Naive thymus-derived CD4-positive, alpha-beta T cell (primary cell): Measurements from ENCODE around the gene CRYBA4. TPM values are rescaled to one million over a fixed set of nuclear protein-coding genes. Genes with fewer than 3 reads are reported as not detected.

Source experiments
- ATAC-seq: fragments of 150-1000 bp; cut with Tn5 transposase; 2 replicates; pipeline ENCODE4 v1.10.0; 2021; ENCODE audit warnings: mild to moderate bottlenecking, moderate library complexity
- CTCF ChIA-PET: fragments of 350-600 bp; sonication (Branson Sonifier 250); formaldehyde crosslinking; loops from one replicate; lab custom pipeline; 2021; ENCODE audit warnings: antibody characterized with exemption; lab: Charles Lee
- POLR2A ChIA-PET: fragments of 350-600 bp; sonication (Branson Sonifier 250); formaldehyde crosslinking; loops from one replicate; lab custom pipeline; 2021; ENCODE audit warnings: antibody characterized with exemption, inconsistent platforms; lab: Charles Lee
- DNase-seq, 9 donors: peaks; one replicate each; pipeline versions ENCODE4 v3.0.0 to v3.0.0-alpha.2; 2020 to 2022; ENCODE audit warnings: mixed read lengths in 1 of 9
- H3K27ac ChIP-seq: one replicate; pipeline ENCODE4 v1.7.0; 2013; ENCODE audit warnings: mild to moderate bottlenecking, low read depth, low read length, moderate library complexity
- H3K27me3 ChIP-seq, 2 donors: one replicate each; pipeline ENCODE4 v1.7.0; 2013; ENCODE audit warnings: low read length in 2 of 2, mild to moderate bottlenecking in 2 of 2, moderate library complexity in 2 of 2; ENCODE audit not compliant: control insufficient read depth in 2 of 2, insufficient read depth in 2 of 2
- H3K36me3 ChIP-seq, 3 experiments: 1 replicate in 2 of 3; 2 replicates in 1 of 3; pipeline ENCODE4 v1.7.0; 2013; ENCODE audit warnings: low read length in 3 of 3, mild to moderate bottlenecking in 3 of 3, moderate library complexity in 1 of 3; ENCODE audit not compliant: insufficient read depth in 3 of 3, control insufficient read depth in 2 of 3
- H3K4me1 ChIP-seq, 2 donors: one replicate each; pipeline ENCODE4 v1.7.0; 2013; ENCODE audit warnings: low read length in 2 of 2, mild to moderate bottlenecking in 2 of 2, moderate library complexity in 1 of 2; ENCODE audit not compliant: control insufficient read depth in 2 of 2, insufficient read depth in 2 of 2
- H3K4me3 ChIP-seq: 2 replicates; pipeline ENCODE4 v1.7.0; 2013; ENCODE audit warnings: mild to moderate bottlenecking, low read length
- H3K9me3 ChIP-seq, 3 experiments: 1 replicate in 2 of 3; 2 replicates in 1 of 3; pipeline ENCODE4 v1.7.0; 2013; ENCODE audit warnings: low read length in 3 of 3; ENCODE audit not compliant: control insufficient read depth in 2 of 3
- H3K27ac Mint-ChIP-seq, 9 donors: one replicate each; pipeline ENCODE4 v1.8.0; 2020 to 2022; ENCODE audit warnings: mixed read lengths in 9 of 9, mild to moderate bottlenecking in 8 of 9, moderate library complexity in 5 of 9, inconsistent platforms in 2 of 9
- H3K27me3 Mint-ChIP-seq, 5 donors: one replicate each; pipeline ENCODE4 v1.8.0; 2021 to 2022; ENCODE audit warnings: mixed read lengths in 5 of 5, mild to moderate bottlenecking in 1 of 5
- H3K36me3 Mint-ChIP-seq, 5 donors: one replicate each; pipeline ENCODE4 v1.8.0; 2020 to 2022; ENCODE audit warnings: mixed read lengths in 5 of 5, mild to moderate bottlenecking in 3 of 5, inconsistent platforms in 1 of 5
- H3K4me1 Mint-ChIP-seq, 7 donors: one replicate each; pipeline ENCODE4 v1.8.0; 2020 to 2022; ENCODE audit warnings: mixed read lengths in 7 of 7, mild to moderate bottlenecking in 3 of 7, inconsistent platforms in 1 of 7
- H3K4me3 Mint-ChIP-seq, 10 donors: one replicate each; pipeline ENCODE4 v1.8.0; 2020 to 2022; ENCODE audit warnings: mild to moderate bottlenecking in 10 of 10, mixed read lengths in 10 of 10, moderate library complexity in 6 of 10, inconsistent platforms in 2 of 10
- H3K9me3 Mint-ChIP-seq, 11 donors: one replicate each; pipeline ENCODE4 v1.8.0; 2020 to 2022; ENCODE audit warnings: mixed read lengths in 11 of 11, mild to moderate bottlenecking in 4 of 11, inconsistent platforms in 1 of 11, moderate library complexity in 1 of 11
- intact Hi-C, 2 donors: fragments of 100-400 bp; cut with micrococcal nuclease; formaldehyde crosslinking; loops; one replicate each; pipeline ENCODE4 v1.15.1; 2023
- polyA plus RNA-seq, 2 donors: library from polyadenylated mRNA; unstranded; fragments of 300-500 nt; fragmentation: Illumina TruSeq; gene quantifications; one replicate each; pipeline ENCODE4 v1.2.3, GENCODE V29; 2021
- total RNA-seq, 6 experiments: library from RNA in 5 of 6; stranded (reverse) in 5 of 6; gene quantifications; 1 replicate in 5 of 6; 2 replicates in 1 of 6; pipeline ENCODE4 v1.2.3 and lab custom pipeline; 2021 to 2026

The CRYBA4 gene
- total and polyA plus RNA-seq, 7 experiments from 2014 or later, result not detected

- ChIA-PET POLR2A (interaction anchor here (0.6 to 6.0 kb wide), 9 partner anchors 11 to 1247 kb away, joined by 3 to 54 read pairs (median 5); partner anchors contain the start of genes HPS4, MIAT, PITPNB and SRRD), CTCF (interaction anchor here (1.0 kb wide), 2 partner anchors 20 to 189 kb away, joined by 3 to 4 read pairs; partner anchors contain the start of genes HPS4 and SRRD)
- Histone ChIP-seq H3K36me3 (peaks cover 0 to 3% (median 0%) of the 10 kb centered on the region in 3 experiments), H3K27me3 (no peaks in the 10 kb centered on the region), H3K4me1 (peaks cover 59 to 64% of the 10 kb centered on the region in 2 donors), H3K9me3 (no peaks in the 10 kb centered on the region), H3K27ac (peak overlapping the region; percentile 93), H3K4me3 (peak overlapping the region; percentile 63)
- intact Hi-C loops, result loop anchor here (1.0 to 10.0 kb wide), 15 partner anchors 15 to 1773 kb away; partner anchors contain the start of genes HPS4 (in 2 of the 2), MIAT (in 2 of the 2), SRRD (in 2 of the 2) and TFIP11 (in 2 of the 2)
- peaks cover 0 to 4% (median 0%) of the 10 kb centered on the region in 11 donors for H3K9me3 Mint-ChIP-seq
- peaks cover 0 to 46% (median 11%) of the 10 kb centered on the region in 5 donors for H3K36me3 Mint-ChIP-seq
- peaks cover 58 to 83% (median 78%) of the 10 kb centered on the region in 7 donors for H3K4me1 Mint-ChIP-seq
- peaks cover 0 to 5% (median 0%) of the 10 kb centered on the region in 5 donors for H3K27me3 Mint-ChIP-seq
- peak in 2 of 9 donors; percentile 26 to 39 for DNase-seq
- peak overlapping the region; percentile 95 to 100 (median 99) for H3K27ac Mint-ChIP-seq
- ATAC-seq, result peak; percentile 35
- H3K4me3 Mint-ChIP-seq, result peak overlapping the region; percentile 88 to 98 (median 97)
These were observed 50.3 kb downstream of the CRYBA4 start for GRCh38 chr22:26672060-26672471.

DNA sequence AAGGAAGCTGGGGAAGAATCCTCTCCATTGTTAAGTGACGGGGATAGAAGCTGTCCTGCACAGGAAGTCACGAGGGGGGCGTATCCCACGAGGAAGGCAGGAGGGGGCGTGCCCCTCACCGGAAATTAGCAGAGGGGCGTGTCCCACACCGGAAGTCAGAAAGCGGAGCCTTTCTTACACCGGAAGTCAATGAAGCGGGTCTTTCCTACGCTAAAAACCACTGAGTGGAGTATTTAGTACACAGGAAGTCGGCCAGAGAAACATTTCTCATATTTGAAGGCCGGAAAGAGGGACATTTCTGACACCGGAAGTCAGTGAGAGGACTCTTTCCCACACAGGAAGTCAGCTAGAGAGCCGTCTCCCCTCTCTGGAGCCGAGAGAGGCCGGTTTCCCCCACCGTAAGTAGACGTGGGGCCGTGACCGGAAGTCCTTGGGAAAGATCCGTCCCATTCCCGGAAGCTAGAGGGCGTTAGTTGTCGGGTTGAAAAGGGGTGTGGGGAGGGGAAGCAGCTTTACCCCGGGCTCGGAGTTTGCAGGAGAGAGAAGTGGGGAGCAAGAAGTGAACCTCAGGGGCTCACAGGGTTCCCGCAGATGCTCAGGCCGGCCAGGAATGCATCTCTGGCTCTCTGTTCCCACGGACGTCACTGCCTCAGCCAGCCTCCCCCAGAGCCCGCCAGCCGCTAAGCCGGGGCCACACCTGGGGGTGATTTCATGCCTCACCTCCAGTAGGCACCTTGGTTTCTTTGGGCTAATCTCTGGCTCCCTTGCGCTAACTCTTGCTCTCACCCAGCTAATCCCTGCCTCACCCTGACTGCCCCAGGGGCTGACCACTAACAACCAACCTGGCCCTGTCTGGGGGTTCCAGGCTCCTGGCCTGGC is 51.1 kb downstream of the CRYBA4 start:
- peaks cover 0 to 3% (median 0%) of the 10 kb centered on the region in 3 experiments for H3K36me3 ChIP-seq
- peaks cover 0 to 5% (median 0%) of the 10 kb centered on the region in 5 donors for H3K27me3 Mint-ChIP-seq
- H3K4me1 ChIP-seq, result peaks cover 64 to 71% of the 10 kb centered on the region in 2 donors
- peak overlapping the region; percentile 93 for H3K27ac ChIP-seq
- CTCF ChIA-PET, result interaction anchor here (1.0 to 2.7 kb wide), 4 partner anchors 8 to 194 kb away, joined by 3 to 9 read pairs (median 4); partner anchors contain the start of genes HPS4 and SRRD
- peak overlapping the region; percentile 90 for H3K4me3 ChIP-seq
- POLR2A ChIA-PET, result interaction anchor here (0.7 to 6.0 kb wide), 12 partner anchors 8 to 1246 kb away, joined by 3 to 54 read pairs (median 5); partner anchors contain the start of genes HPS4, MIAT, PITPNB and SRRD
- no peaks in the 10 kb centered on the region for H3K9me3 ChIP-seq
- intact Hi-C loops, result loop anchor here (1.0 to 10.0 kb wide), 15 partner anchors 16 to 1772 kb away; partner anchors contain the start of genes HPS4 (in 2 of the 2), MIAT (in 2 of the 2), SRRD (in 2 of the 2) and TFIP11 (in 2 of the 2)
- peaks cover 63 to 90% (median 83%) of the 10 kb centered on the region in 7 donors for H3K4me1 Mint-ChIP-seq
- H3K27ac Mint-ChIP-seq, result peak overlapping the region; percentile 95 to 100 (median 99)
- H3K36me3 Mint-ChIP-seq, result peaks cover 0 to 44% (median 13%) of the 10 kb centered on the region in 5 donors
- H3K9me3 Mint-ChIP-seq, result peaks cover 0 to 4% (median 0%) of the 10 kb centered on the region in 11 donors
- ATAC-seq (peak; percentile 86), DNase-seq (peak; percentile 74 to 95 (median 92))
- H3K27me3 ChIP-seq, result no peaks in the 10 kb centered on the region
- H3K4me3 Mint-ChIP-seq, result peak overlapping the region; percentile 88 to 98 (median 97)

- Histone ChIP-seq H3K4me3 (peak overlapping the region; percentile 90), H3K27ac (peak overlapping the region; percentile 93), H3K4me1 (peaks cover 71 to 78% of the 10 kb centered on the region in 2 donors), H3K9me3 (no peaks in the 10 kb centered on the region), H3K36me3 (peaks cover 0 to 3% (median 0%) of the 10 kb centered on the region in 3 experiments), H3K27me3 (no peaks in the 10 kb centered on the region)
- Mint-ChIP-seq H3K27me3 (peaks cover 0 to 5% (median 0%) of the 10 kb centered on the region in 5 donors), H3K9me3 (peaks cover 0 to 4% (median 0%) of the 10 kb centered on the region in 11 donors), H3K4me3 (peak overlapping the region; percentile 88 to 98 (median 97)), H3K36me3 (peaks cover 0 to 40% (median 13%) of the 10 kb centered on the region in 5 donors), H3K27ac (peak overlapping the region; percentile 95 to 100 (median 99)), H3K4me1 (peaks cover 63 to 95% (median 89%) of the 10 kb centered on the region in 7 donors)
- intact Hi-C loops, result loop anchor here (2.0 to 10.0 kb wide), 6 partner anchors 25 to 1771 kb away; no protein-coding TSS in a partner anchor
- DNase-seq, result peak in 1 of 9 donors; percentile 11
- ChIA-PET POLR2A (interaction anchor here (0.7 to 6.0 kb wide), 7 partner anchors 8 to 190 kb away, joined by 3 to 54 read pairs (median 6); partner anchors contain the start of genes HPS4, SRRD and TFIP11), CTCF (interaction anchor here (1.3 to 2.7 kb wide), 2 partner anchors 9 to 195 kb away, joined by 5 to 9 read pairs; no protein-coding TSS in a partner anchor)
- ATAC-seq, result no peak
These were observed 51.7 kb downstream of the CRYBA4 start for GRCh38 chr22:26673486-26673885.

DNA sequence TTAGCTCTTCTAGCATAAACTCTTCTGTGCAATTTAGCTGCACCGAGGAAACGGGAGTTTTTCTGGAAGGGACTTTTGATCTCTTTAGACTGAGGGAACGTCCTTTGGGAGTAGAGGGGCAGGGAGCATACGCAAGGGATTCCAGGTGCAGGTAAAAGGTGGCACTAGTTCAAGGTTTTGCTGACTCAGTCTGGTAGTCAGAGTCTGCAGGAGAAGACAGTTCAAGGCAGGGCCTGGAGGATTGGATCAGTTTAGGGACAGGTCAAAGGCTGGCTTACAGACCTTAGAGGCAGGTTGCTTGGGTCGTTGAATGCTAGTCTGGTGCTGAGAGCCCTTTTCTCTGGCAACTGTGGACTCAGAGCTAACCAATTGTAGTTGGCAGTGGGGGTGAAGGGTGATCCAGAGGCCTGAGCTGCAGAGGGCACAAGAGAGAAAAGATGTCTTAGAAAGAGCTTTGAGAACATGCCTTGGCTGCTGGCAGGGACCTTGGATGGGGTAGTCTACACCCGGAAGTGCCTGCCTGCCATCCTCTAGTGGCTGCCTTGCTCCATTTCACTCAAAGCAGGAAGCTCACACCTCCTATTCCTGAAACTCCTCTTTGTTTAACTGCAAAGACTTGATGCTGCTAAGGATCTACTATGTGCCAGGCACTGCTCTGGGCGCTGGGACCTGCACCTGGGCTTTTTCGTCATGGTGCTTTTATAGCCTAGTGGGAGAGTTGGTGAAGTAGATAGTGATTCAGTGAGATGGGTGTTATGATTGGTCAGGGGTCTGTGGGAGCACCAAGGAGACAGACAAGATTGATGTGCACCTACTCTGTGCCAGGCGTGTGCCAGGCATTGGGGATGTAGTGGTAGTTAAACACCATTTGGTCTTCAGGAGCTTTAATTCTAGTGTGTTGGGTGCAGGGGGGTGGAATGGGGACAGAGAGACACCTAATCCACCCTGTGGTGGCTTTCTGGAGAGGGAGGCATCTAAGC is 52.7 kb downstream of the CRYBA4 start:
- peaks cover 0 to 3% (median 0%) of the 10 kb centered on the region in 3 experiments for H3K36me3 ChIP-seq
- Mint-ChIP-seq H3K9me3 (peaks cover 0 to 4% (median 0%) of the 10 kb centered on the region in 11 donors), H3K4me3 (peak overlapping the region; percentile 88 to 98 (median 97)), H3K27me3 (peaks cover 0 to 5% (median 0%) of the 10 kb centered on the region in 5 donors), H3K27ac (peak overlapping the region; percentile 95 to 100 (median 99)), H3K4me1 (peaks cover 69 to 93% (median 91%) of the 10 kb centered on the region in 7 donors), H3K36me3 (peaks cover 0 to 38% (median 13%) of the 10 kb centered on the region in 5 donors)
- ATAC-seq (no peak), DNase-seq (no peak)
- peak overlapping the region; percentile 90 for H3K4me3 ChIP-seq
- CTCF ChIA-PET, result interaction anchor here (2.7 kb wide), 1 partner anchor 10 kb away, joined by 9 read pairs; no protein-coding TSS in a partner anchor
- H3K27ac ChIP-seq, result peak overlapping the region; percentile 93
- H3K27me3 ChIP-seq, result no peaks in the 10 kb centered on the region
- peaks cover 73 to 75% of the 10 kb centered on the region in 2 donors for H3K4me1 ChIP-seq
- POLR2A ChIA-PET, result interaction anchor here (0.7 to 6.0 kb wide), 4 partner anchors 9 to 191 kb away, joined by 3 to 54 read pairs (median 7); partner anchors contain the start of genes HPS4 and SRRD
- intact Hi-C loops, result loop anchor here (5.0 to 10.0 kb wide), 3 partner anchors 312 to 1770 kb away; no protein-coding TSS in a partner anchor
- H3K9me3 ChIP-seq, result no peaks in the 10 kb centered on the region

GRCh38 chr22:26675687-26676268 is 54.0 kb downstream of the CRYBA4 start:
- peaks cover 0 to 4% (median 0%) of the 10 kb centered on the region in 11 donors for H3K9me3 Mint-ChIP-seq

More at GRCh38 chr22:26675687-26676268, 54.0 kb downstream of the CRYBA4 start:
- peaks cover 0 to 5% (median 0%) of the 10 kb centered on the region in 5 donors for H3K27me3 Mint-ChIP-seq
- Histone ChIP-seq H3K4me3 (no peak overlapping the region), H3K27me3 (no peaks in the 10 kb centered on the region), H3K4me1 (peaks cover 62 to 65% of the 10 kb centered on the region in 2 donors), H3K27ac (peak overlapping the region; percentile 93), H3K36me3 (peaks cover 0 to 14% (median 4%) of the 10 kb centered on the region in 3 experiments), H3K9me3 (no peaks in the 10 kb centered on the region)
- peak overlapping the region; percentile 95 to 100 (median 99) for H3K27ac Mint-ChIP-seq
- intact Hi-C loops, result loop anchor here in 1 of 2 donors (10.0 kb wide), 2 partner anchors 1271 to 1769 kb away; no protein-coding TSS in a partner anchor
- DNase-seq (no peak), ATAC-seq (no peak)
- H3K4me1 Mint-ChIP-seq, result peaks cover 73 to 90% (median 87%) of the 10 kb centered on the region in 7 donors
- ChIA-PET POLR2A (interaction anchor here (0.6 to 6.0 kb wide), 3 partner anchors 11 to 192 kb away, joined by 3 to 54 read pairs (median 3); partner anchors contain the start of genes HPS4 and SRRD), CTCF (no interaction called here)
- peaks cover 0 to 37% (median 13%) of the 10 kb centered on the region in 5 donors for H3K36me3 Mint-ChIP-seq
- peak overlapping the region; percentile 88 to 98 (median 97) for H3K4me3 Mint-ChIP-seq
